Measurements from ENCODE around the gene ACADSB. TPM values are rescaled to one million over a fixed set of nuclear protein-coding genes. Genes with fewer than 3 reads are reported as not detected.

Gene ACADSB
- total RNA-seq, 5 donors from 2014 or later (not counting 1 experiment from before 2014, with no cell fraction given), result 25.3 to 33.8 (median 33.0) TPM

DNA sequence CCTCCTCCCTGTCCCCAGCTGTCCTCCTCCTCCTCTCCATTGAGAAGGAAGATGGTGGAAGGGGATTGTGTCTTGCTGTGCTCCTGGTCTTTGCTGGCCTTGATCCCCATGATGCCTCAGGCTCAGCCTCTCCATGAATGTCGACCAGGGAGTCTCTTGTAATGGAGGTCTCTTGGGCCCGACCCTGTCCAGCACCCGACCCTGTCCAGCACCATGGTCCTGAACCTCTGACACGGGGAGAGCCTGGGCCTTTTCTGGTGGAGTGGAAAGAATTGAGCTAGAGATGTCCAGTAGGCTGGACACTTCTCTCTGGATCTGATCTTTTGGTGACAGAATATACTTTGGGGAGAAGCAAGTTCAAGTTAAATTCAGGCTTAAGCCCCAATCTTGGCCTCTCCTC lies 84.7 kb downstream of the ACADSB start:
- Histone ChIP-seq H3K9me3 (no peaks in the 10 kb centered on the region), H3K27ac (ENCODE audit: low read length) (no peak overlapping the region), H3K4me3 (ENCODE audit: control insufficient read depth in 1 of 2, extremely low read depth in 1 of 2, low read length in 1 of 2) (no peak overlapping the region), H3K4me1 (ENCODE audit: control insufficient read depth in 1 of 2, extremely low read depth in 1 of 2, insufficient read depth in 2 of 2, low read length in 2 of 2) (no peaks in the 10 kb centered on the region), H3K36me3 (ENCODE audit: control insufficient read depth in 2 of 2, extremely low read depth in 1 of 2, insufficient read depth in 1 of 2, low read length in 1 of 2) (no peaks in the 10 kb centered on the region), H3K27me3 (replicated peaks in 1 of 2; ENCODE audit: control insufficient read depth in 2 of 2, extremely low read depth in 1 of 2, insufficient read depth in 2 of 2, low read length in 1 of 2) (peaks cover 0 to 27% of the 10 kb centered on the region in 2 experiments)
- no peak for DNase-seq
- Mint-ChIP-seq H3K27me3 (peaks cover 28 to 37% of the 10 kb centered on the region in 2 donors), H3K4me3 (no peak overlapping the region), H3K4me1 (no peaks in the 10 kb centered on the region), H3K9me3 (no peaks in the 10 kb centered on the region), H3K36me3 (no peaks in the 10 kb centered on the region), H3K27ac (no peak overlapping the region)
- WGBS (ENCODE audit: insufficient coverage), result 60% methylated on average over 4 of the region's 4 CpGs
- CTCF ChIA-PET, result no interaction called here
- POLR2A ChIA-PET, result no interaction called here
- no peak for ATAC-seq (replicated peaks in 1 of 4)

- no peak for DNase-seq
- Histone ChIP-seq H3K9me3 (no peaks in the 10 kb centered on the region), H3K27ac (ENCODE audit: low read length) (no peak overlapping the region), H3K27me3 (replicated peaks in 1 of 2; ENCODE audit: control insufficient read depth in 2 of 2, extremely low read depth in 1 of 2, insufficient read depth in 2 of 2, low read length in 1 of 2) (peaks cover 0 to 36% of the 10 kb centered on the region in 2 experiments), H3K36me3 (ENCODE audit: control insufficient read depth in 2 of 2, extremely low read depth in 1 of 2, insufficient read depth in 1 of 2, low read length in 1 of 2) (no peaks in the 10 kb centered on the region), H3K4me1 (ENCODE audit: control insufficient read depth in 1 of 2, extremely low read depth in 1 of 2, insufficient read depth in 2 of 2, low read length in 2 of 2) (no peaks in the 10 kb centered on the region), H3K4me3 (ENCODE audit: control insufficient read depth in 1 of 2, extremely low read depth in 1 of 2, low read length in 1 of 2) (no peak overlapping the region)
- CTCF ChIA-PET, result no interaction called here
- no peaks in the 10 kb centered on the region for H3K9me3 Mint-ChIP-seq
- whole genome bisulfite sequencing (ENCODE audit: insufficient coverage), result 92% methylated on average over 2 of the region's 5 CpGs
- no peak for ATAC-seq (replicated peaks in 1 of 4)
- peaks cover 28 to 37% of the 10 kb centered on the region in 2 donors for H3K27me3 Mint-ChIP-seq
- H3K27ac Mint-ChIP-seq, result no peak overlapping the region
- POLR2A ChIA-PET, result no interaction called here
- no peak overlapping the region for H3K4me3 Mint-ChIP-seq
- H3K36me3 Mint-ChIP-seq, result no peaks in the 10 kb centered on the region
- H3K4me1 Mint-ChIP-seq, result no peaks in the 10 kb centered on the region
Measured at GRCh38 chr10:123096452-123096851, 87.6 kb downstream of the ACADSB start.

DNA sequence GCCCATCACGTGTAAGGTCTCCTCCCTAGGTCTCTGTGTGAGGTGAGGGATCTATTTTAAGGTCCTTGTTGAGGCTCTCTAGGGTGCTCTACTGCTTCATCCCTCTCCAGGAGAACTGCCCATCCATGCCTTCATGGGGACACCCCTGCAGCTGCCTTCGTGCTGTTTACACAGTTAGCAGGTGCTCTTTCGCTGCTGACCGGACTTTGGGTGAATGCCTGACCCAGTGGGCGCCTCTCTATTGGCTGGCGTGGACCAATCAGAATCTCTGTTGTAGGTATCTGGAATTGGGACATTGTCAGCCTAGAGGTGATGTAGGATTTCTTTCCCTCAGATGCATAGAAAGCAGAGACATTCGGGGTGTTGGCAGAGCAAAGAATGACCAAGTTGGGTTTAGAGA lies 88.2 kb downstream of the ACADSB start:
- POLR2A ChIA-PET, result no interaction called here
- no peaks in the 10 kb centered on the region for H3K9me3 ChIP-seq
- ATAC-seq (replicated peaks in 1 of 4), result no peak

DNA sequence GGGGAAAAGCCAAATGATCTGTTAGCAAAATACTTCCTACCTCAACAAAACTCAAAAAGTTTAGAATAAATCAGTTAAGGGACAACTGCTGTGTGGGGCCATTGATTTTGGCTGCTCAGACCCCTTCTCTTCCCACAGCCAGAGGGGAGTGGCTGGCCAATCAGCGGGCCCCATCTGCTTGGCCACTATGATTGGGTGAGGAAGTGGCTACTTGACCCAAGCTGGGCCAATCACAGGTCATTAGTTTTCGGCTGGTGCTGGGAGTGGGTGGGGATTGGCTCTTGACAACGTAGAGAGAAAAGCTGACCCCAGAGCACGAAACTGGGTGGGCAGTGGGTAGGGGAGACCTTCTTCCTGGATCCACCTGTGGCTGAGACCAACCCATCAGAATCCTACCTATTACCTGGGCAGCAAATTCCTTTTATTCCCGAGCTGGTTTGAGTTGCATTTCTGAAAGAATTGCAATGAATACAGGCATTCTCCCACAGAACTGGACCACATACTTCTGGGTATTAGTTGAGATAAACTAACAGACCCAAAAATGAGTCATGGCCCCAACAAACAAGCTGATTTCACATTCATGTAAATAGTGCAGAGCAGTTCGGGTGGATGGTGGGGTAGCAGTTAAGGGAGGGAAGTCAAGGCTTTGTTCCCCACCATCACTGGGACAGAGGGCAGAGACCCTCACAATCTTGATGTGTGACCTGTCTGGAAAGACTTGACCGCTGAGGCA lies 91.4 kb downstream of the ACADSB start:
- Histone ChIP-seq H3K27me3 (replicated peaks in 1 of 2; ENCODE audit: control insufficient read depth in 2 of 2, extremely low read depth in 1 of 2, insufficient read depth in 2 of 2, low read length in 1 of 2) (peaks cover 0 to 35% of the 10 kb centered on the region in 2 experiments), H3K27ac (ENCODE audit: low read length) (no peak overlapping the region), H3K9me3 (no peaks in the 10 kb centered on the region), H3K4me3 (ENCODE audit: control insufficient read depth in 1 of 2, extremely low read depth in 1 of 2, low read length in 1 of 2) (no peak overlapping the region), H3K36me3 (ENCODE audit: control insufficient read depth in 2 of 2, extremely low read depth in 1 of 2, insufficient read depth in 1 of 2, low read length in 1 of 2) (no peaks in the 10 kb centered on the region), H3K4me1 (ENCODE audit: control insufficient read depth in 1 of 2, extremely low read depth in 1 of 2, insufficient read depth in 2 of 2, low read length in 2 of 2) (no peaks in the 10 kb centered on the region)
- ATAC-seq (replicated peaks in 1 of 4) (no peak), DNase-seq (no peak)
- POLR2A ChIA-PET, result no interaction called here
- no peak overlapping the region for H3K27ac Mint-ChIP-seq
- H3K36me3 Mint-ChIP-seq, result no peaks in the 10 kb centered on the region
- H3K4me1 Mint-ChIP-seq, result no peaks in the 10 kb centered on the region
- no peaks in the 10 kb centered on the region for H3K9me3 Mint-ChIP-seq
- no peak overlapping the region for H3K4me3 Mint-ChIP-seq
- 78% methylated on average over 2 of the region's 7 CpGs for WGBS (ENCODE audit: insufficient coverage)
- peaks cover 12 to 16% of the 10 kb centered on the region in 2 donors for H3K27me3 Mint-ChIP-seq
- CTCF ChIA-PET, result interaction anchor here in 1 of 2 donors (0.6 kb wide), 1 partner anchor 381 kb away, joined by 5 read pairs; no protein-coding TSS in a partner anchor

More for the DNA sequence above, 88.2 kb downstream of the ACADSB start:
- Mint-ChIP-seq H3K27me3 (peaks cover 28 to 37% of the 10 kb centered on the region in 2 donors), H3K4me3 (no peak overlapping the region), H3K36me3 (no peaks in the 10 kb centered on the region), H3K4me1 (no peaks in the 10 kb centered on the region), H3K27ac (no peak overlapping the region), H3K9me3 (no peaks in the 10 kb centered on the region)
- H3K36me3 ChIP-seq (ENCODE audit: control insufficient read depth in 2 of 2, extremely low read depth in 1 of 2, insufficient read depth in 1 of 2, low read length in 1 of 2), result no peaks in the 10 kb centered on the region
- no peak for DNase-seq
- no peak overlapping the region for H3K27ac ChIP-seq (ENCODE audit: low read length)
- WGBS (ENCODE audit: insufficient coverage), result 83% methylated on average over 6 of the region's 7 CpGs
- no peaks in the 10 kb centered on the region for H3K4me1 ChIP-seq (ENCODE audit: control insufficient read depth in 1 of 2, extremely low read depth in 1 of 2, insufficient read depth in 2 of 2, low read length in 2 of 2)
- CTCF ChIA-PET, result no interaction called here
- no peak overlapping the region for H3K4me3 ChIP-seq (ENCODE audit: control insufficient read depth in 1 of 2, extremely low read depth in 1 of 2, low read length in 1 of 2)
- H3K27me3 ChIP-seq (replicated peaks in 1 of 2; ENCODE audit: control insufficient read depth in 2 of 2, extremely low read depth in 1 of 2, insufficient read depth in 2 of 2, low read length in 1 of 2), result peaks cover 0 to 36% of the 10 kb centered on the region in 2 experiments

- no peak overlapping the region for H3K4me3 Mint-ChIP-seq
- 68% methylated on average over 8 of the region's 9 CpGs for WGBS (ENCODE audit: insufficient coverage)
- no peaks in the 10 kb centered on the region for H3K9me3 Mint-ChIP-seq
- DNase-seq, result no peak
- H3K27me3 Mint-ChIP-seq, result peaks cover 15 to 22% of the 10 kb centered on the region in 2 donors
- H3K4me1 ChIP-seq (ENCODE audit: control insufficient read depth in 1 of 2, extremely low read depth in 1 of 2, insufficient read depth in 2 of 2, low read length in 2 of 2), result no peaks in the 10 kb centered on the region
- H3K27me3 ChIP-seq (replicated peaks in 1 of 2; ENCODE audit: control insufficient read depth in 2 of 2, extremely low read depth in 1 of 2, insufficient read depth in 2 of 2, low read length in 1 of 2), result peaks cover 0 to 33% of the 10 kb centered on the region in 2 experiments
- H3K9me3 ChIP-seq, result no peaks in the 10 kb centered on the region
- H3K27ac Mint-ChIP-seq, result no peak overlapping the region
- ChIA-PET POLR2A (no interaction called here), CTCF (no interaction called here)
- H3K36me3 ChIP-seq (ENCODE audit: control insufficient read depth in 2 of 2, extremely low read depth in 1 of 2, insufficient read depth in 1 of 2, low read length in 1 of 2), result no peaks in the 10 kb centered on the region
- no peak overlapping the region for H3K27ac ChIP-seq (ENCODE audit: low read length)
- H3K4me1 Mint-ChIP-seq, result no peaks in the 10 kb centered on the region
- H3K36me3 Mint-ChIP-seq, result no peaks in the 10 kb centered on the region
- ATAC-seq (replicated peaks in 1 of 4), result no peak
- no peak overlapping the region for H3K4me3 ChIP-seq (ENCODE audit: control insufficient read depth in 1 of 2, extremely low read depth in 1 of 2, low read length in 1 of 2)
Measured at GRCh38 chr10:123101872-123102271, 93.1 kb downstream of the ACADSB start.

DNA sequence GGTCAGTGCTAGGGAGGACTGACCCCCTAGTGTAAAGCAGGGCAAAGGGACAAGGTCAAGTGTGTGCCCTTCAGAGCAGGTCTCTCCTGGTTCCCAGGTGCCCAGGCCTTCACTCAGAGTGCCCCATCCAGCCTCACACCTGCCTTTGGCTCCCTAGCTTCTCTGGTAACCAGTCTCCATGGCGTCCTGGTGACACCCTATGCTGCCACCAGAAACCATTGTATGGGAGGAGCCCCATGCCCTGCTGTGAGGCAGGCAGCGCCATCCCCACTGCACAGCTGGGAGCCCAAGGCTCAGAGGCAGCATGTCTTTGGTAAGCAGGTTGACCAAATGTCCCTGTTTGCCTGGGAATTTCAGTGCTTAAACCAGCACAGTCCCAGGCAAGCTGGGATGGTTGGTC lies 93.9 kb downstream of the ACADSB start:
- CTCF ChIA-PET, result no interaction called here
- 33% methylated on average over 2 of the region's 2 CpGs for WGBS (ENCODE audit: insufficient coverage)

More for the DNA sequence above, 93.9 kb downstream of the ACADSB start:
- Histone ChIP-seq H3K4me3 (ENCODE audit: control insufficient read depth in 1 of 2, extremely low read depth in 1 of 2, low read length in 1 of 2) (no peak overlapping the region), H3K4me1 (ENCODE audit: control insufficient read depth in 1 of 2, extremely low read depth in 1 of 2, insufficient read depth in 2 of 2, low read length in 2 of 2) (no peaks in the 10 kb centered on the region), H3K36me3 (ENCODE audit: control insufficient read depth in 2 of 2, extremely low read depth in 1 of 2, insufficient read depth in 1 of 2, low read length in 1 of 2) (no peaks in the 10 kb centered on the region), H3K27me3 (replicated peaks in 1 of 2; ENCODE audit: control insufficient read depth in 2 of 2, extremely low read depth in 1 of 2, insufficient read depth in 2 of 2, low read length in 1 of 2) (peaks cover 0 to 26% of the 10 kb centered on the region in 2 experiments), H3K9me3 (no peaks in the 10 kb centered on the region), H3K27ac (ENCODE audit: low read length) (no peak overlapping the region)
- Mint-ChIP-seq H3K27ac (no peak overlapping the region), H3K4me3 (no peak overlapping the region), H3K36me3 (no peaks in the 10 kb centered on the region), H3K4me1 (no peaks in the 10 kb centered on the region), H3K27me3 (peaks cover 17 to 18% of the 10 kb centered on the region in 2 donors), H3K9me3 (no peaks in the 10 kb centered on the region)
- DNase-seq (no peak), ATAC-seq (replicated peaks in 1 of 4) (no peak)
- POLR2A ChIA-PET, result no interaction called here
